ENCODE measurements around the gene KRT78.

KRT78 gene

DNA sequence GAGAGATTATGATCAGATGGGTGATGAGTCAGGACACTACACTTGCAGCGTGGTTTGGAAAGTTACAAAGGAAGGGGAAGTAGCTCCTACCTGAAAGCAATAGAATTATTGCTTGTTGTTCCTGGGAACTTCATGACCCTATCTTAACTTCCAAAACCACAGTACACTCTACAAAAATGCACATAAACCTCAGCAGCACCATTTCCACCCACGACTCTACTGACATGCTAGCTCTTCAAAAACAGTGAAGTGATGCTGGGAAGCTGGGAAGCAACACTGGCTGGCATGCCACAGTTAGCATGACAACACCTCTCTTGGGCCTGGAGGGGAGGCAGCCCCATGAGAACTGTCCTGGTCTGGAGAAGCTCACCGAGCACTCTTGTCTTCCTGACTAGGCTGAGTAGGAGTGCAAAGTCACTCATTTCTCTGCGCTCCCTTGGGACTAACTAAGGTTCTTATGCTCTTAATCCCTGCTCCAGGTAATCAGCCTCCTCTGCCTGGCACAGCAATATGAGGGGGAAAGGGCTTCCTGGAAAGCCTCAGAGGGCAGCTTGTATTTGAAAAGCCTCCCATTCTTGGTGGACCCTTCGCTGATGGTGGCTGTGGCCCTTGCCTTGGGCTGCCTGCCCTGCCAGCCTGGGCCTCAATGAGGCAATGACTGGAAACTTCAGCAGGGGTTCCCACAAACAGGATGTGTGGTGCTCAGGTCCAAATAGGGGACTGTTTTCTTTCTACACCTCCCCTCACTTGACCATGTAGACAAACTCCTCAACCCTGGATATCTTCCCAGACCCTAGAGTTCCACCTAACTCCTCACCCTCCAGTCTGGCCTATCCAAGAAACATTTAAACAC lies 54.1 kb downstream of the KRT78 start:
- no peak for DNase-seq

DNA sequence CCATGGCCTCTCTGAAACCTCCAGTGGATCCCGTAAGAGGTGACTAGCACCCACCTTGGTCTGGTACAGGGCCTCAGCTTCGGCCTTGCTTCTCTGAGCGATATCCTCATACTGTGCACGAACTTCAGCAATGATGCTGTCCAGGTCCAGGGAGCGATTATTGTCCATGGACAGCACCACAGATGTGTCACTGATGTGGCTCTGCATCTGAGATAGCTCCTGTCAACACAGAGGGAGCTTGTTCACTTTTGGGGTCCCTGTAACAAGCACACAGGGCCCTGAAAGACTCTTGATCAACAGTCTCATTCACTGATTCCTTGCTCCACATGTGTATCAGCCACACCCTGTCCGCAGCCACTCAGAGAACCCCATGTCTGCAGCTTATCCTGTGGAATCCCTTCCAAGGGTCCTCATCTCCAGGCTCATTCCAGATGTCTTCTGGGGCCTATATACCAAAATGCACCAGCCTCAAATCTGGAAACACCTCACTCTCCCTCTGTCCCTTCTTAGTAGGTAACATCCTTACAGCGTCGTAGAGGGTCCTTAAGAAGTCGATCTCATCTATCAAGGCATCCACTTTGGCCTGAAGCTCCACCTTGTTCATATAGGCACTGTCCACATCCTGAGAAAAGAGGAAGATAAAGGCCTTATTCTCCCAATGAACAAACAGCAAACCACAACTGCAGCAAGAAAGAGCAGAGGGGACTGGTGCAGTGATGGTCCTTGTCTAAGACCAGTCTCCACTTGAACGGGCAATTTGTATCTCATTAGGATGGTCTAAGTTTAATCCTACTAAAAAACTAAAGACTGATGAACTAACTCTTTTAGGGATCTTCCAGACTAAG lies 56.4 kb downstream of the KRT78 start:
- no peak for DNase-seq

DNA sequence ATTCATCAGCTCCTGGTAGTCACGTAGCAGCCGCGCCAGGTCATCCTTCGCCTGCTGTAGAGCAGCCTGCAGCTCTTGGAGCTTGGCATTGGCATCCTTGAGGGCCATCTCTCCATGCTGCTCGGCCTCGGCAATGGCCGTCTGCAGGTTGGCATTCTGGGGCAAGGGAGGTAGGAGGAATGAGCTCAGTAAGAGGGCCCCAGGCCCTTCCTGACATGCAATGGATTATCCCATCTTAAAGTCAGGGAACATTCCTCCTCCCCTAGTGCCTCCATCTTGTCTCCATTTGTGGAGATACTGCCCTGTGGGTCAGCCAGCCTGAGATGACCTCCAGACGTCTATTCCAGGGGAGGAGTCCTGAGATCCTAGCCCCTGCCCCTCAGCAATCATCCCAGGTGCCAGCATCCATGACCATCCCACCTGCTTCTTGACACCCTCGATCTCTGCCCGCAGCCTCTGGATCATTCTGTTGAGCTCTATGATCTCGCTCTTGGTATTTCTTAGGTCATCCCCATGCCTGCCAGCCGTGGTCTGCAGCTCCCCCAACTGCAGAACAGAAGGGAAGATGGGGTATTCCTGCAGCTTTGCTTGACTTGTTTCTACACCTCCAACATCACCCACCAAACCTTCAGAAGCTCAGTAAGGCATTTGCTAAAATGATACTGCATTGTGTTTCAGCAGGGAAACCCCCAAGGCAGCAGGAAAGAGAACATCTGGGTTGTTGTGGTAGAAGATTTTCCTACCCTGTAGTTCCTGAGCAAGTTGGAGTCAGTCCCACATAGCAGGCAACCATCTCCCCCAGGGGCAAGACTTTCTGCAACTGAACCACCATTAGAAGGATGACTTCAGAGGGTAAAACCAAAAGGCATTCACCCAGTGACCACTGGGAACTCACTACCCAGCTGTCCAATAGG lies 57.3 kb downstream of the KRT78 start:
- no peak for DNase-seq

DNA sequence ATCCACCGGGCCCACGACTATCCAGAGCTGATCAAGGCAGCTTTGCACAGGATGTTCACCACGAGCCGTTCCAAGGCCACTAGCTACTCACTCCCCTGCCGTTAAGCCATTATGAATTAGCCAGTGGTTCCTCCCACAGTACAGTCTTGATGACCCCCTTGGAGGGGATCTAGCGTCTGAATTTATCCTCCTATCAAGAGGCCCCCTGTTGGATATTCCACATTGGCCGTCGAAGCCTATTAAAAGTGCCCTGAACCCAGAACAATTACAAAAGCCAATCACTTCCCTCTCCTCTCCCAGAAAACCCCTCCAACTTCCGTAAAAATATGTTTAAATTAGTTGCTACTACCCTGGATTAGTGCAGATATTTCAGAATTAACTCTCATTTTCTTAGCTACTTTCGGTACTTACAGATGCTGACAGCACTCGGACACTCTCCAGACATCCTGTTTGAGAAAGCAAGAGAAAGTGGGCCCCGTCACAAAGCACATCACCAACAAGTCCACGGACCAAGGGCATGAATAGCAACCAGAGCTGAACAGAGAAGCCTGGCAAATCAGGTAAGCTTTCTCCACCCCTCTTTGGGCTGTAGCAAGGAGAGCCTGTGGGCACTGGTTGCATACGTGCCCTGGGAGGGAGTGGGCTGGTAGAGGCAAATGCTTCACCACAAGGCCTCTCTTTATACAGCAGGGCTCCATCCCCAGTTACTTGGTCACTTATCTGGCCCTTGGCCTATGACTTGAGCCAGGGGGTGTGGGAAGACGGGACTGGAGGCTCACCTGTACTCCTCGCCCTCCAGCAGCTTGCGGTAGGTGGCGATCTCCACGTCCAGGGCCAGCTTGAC lies 58.1 kb downstream of the KRT78 start:
- DNase-seq: no peak

DNA sequence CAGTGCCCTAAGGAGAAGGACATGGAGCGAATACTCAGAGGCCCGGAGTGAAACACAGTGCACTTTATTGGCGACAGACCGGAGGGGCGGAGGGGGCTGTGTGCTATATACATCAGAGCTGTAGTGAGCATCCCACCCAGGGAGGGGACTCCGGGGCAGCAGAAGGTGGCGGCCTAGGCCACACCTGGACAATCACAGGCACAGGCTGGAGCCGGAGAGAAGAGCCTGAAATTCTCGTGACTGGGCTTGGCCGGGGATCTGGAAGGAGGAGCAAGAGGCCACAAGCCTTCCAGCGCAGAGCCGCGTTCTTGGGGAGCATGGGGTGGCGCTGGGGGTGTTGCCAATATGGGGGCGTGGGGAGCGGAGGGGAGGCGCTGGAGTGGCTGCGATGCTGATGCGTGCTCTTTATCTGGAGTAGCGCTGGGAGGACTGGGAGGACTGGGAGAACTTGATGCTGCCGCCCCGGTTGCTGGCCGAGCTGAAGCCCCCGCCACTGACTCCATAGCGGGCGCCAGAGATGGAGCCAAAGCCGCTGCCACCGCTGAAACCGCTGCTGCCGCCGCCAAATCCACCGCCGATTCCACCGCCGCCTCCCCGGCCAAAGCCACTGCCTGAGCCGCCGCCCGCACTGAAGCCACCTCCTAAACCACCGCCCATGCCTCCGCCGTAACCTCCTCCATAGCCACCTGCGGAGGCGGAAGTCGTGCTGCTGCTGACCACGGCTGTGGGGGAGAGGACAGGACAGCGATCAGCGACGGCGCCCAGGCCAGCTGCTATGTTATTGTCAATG lies 59.0 kb downstream of the KRT78 start:
- no peak for DNase-seq

DNA sequence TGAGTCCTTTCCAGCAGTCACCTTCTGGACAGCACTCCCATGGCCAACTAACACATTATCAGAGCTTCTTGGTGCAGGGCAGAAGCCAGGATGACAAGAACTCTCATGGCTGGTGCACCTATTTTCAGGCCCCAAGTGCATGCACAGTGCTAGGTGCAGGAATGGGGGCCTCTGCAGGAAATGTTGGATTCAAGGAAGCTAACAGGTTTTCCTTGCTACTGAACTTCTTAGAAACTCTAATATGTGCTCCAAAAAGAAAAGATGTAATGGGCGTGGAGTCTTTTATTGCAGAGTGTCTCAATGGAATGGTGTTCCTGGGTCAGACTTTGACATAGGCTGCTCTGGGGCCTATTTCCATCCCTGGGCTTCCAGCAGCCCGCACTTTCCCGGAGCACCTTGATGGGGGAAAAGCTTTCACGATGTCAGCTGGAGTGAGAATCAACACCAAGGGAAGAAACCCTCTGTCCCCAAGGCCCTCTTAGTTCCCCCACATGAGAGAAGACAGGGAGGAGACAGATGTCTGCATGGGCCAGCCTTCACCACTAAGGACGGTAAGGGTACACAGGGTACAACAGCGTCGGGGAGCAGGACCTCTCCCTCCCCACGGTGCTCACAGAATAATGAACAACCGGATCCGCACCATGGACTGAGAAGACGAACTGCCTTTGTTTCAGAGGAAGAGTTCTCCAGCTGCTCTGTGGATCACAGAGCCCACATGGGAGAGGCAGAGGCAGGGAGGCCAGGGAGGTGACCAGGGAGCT lies 59.7 kb downstream of the KRT78 start:
- DNase-seq: no peak

DNA sequence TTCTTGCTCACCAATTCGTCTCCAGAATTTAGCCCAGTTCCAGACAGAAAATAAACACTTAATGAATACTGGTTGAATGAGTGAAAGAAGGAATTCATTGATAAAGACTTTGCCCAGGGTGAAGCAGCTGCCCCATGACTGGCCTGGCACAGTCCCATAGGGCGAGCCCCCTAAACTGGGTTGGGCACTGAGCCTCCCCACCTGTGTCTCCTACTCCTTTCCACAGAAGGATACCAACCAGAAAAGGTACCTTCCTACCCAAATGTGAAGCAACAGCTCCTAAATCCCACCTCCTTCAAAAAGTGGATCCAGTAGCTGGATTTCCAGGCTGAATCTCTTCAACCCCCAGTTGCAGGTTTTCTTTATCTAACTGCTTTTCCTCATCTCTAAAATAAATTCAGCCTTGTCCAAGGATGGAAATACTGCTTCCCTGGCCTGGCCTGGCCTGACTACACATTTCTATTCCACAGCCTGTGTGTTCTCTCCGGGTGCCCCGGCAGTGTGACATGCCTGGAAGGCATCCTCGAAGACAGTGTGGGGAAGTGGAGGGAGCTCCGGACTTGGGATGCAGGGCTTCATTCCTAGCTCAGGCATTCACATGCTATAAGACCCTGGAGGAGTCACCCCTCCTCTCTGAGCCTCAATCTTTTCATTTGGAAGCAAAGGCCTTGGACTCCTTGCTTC lies 60.5 kb downstream of the KRT78 start:
- no peak for DNase-seq
